ENCODE measurements around the gene OR1A1. TPM values are rescaled to one million over a fixed set of nuclear protein-coding genes. Genes with fewer than 3 reads are reported as not detected.
"Not testable (repeated sequence)": the region's sequence is repeated elsewhere in the genome, so short reads cannot be mapped to it uniquely, and the experiment has no call there.

Gene OR1A1, protein sequence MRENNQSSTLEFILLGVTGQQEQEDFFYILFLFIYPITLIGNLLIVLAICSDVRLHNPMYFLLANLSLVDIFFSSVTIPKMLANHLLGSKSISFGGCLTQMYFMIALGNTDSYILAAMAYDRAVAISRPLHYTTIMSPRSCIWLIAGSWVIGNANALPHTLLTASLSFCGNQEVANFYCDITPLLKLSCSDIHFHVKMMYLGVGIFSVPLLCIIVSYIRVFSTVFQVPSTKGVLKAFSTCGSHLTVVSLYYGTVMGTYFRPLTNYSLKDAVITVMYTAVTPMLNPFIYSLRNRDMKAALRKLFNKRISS
- total RNA-seq = not detected

DNA sequence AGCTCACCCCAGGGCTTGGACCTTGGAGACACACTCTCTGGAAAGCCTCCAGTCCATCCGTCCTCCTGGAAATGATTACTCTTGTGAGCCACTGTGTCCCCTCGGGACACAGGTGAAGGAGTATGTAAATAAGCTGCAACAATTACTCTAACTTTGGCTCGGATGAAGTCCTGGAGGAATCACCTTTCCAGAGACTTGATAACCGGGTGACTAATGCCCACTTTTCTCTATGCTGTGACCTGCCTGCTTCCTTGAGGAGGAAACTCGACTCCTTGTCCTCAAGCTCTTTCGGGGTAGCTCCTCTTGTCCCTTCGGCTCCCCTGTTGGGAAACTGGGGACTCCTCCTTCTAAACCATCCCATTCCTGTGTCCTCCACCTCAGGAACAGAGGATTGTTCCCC is at the start of gene OR1A1:
OR1A1 (plus strand) TSS at position 301 of the 400 bp plus-strand sequence. CDS start 7,954 bp downstream, outside the sequence.
- H3K4me3 Mint-ChIP-seq = no peak within 1 kb of the TSS
- H3K27me3 Mint-ChIP-seq = peaks cover 6% of the 10 kb centered on the region
- ATAC-seq (replicated peaks) = no peak
- no peak within 1 kb of the TSS for H3K27ac Mint-ChIP-seq
- H3K36me3 Mint-ChIP-seq (ENCODE audit: low read depth) = no peaks in the 10 kb centered on the region
- H3K9me3 Mint-ChIP-seq = peaks cover 3% of the 10 kb centered on the region
- H3K4me1 Mint-ChIP-seq = no peaks in the 10 kb centered on the region

DNA sequence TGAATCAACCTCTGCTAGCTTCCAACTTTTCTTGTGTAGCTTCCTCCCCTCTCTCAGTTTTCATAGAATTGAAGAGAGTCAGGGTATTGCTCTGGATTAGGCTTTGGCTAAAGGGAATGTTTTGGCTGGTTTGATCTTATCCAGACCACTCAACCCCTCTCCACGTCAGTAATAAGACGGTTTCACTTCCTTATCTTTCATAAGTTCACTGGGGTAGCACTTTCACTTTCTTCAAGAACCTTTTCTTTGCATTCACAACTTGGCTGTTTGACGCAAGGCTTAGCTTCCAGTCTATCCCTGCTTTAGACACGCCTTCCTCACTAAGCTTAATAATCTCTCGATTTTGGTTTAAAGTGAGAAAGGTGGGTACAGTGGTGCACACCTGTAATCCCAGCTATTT is 39.9 kb upstream of the OR1A1 start:
- no peak overlapping the region for H3K27ac Mint-ChIP-seq
- H3K4me1 Mint-ChIP-seq = no peaks in the 10 kb centered on the region

GRCh38 chr17:3189961-3190360 is 17.5 kb upstream of the OR1A1 start:
- no peaks in the 10 kb centered on the region for H3K36me3 Mint-ChIP-seq (ENCODE audit: low read depth)
- H3K27ac Mint-ChIP-seq = no peak overlapping the region
- no peaks in the 10 kb centered on the region for H3K4me1 Mint-ChIP-seq
- H3K27me3 Mint-ChIP-seq = peaks cover 24% of the 10 kb centered on the region
- H3K9me3 Mint-ChIP-seq = no peaks in the 10 kb centered on the region
- H3K4me3 Mint-ChIP-seq = no peak overlapping the region
- no peak for ATAC-seq (replicated peaks)

More for the DNA sequence above, 39.9 kb upstream of the OR1A1 start:
- ATAC-seq (replicated peaks) = no peak
- H3K27me3 Mint-ChIP-seq = peaks cover 21% of the 10 kb centered on the region
- H3K4me3 Mint-ChIP-seq = no peak overlapping the region
- peaks cover 4% of the 10 kb centered on the region for H3K9me3 Mint-ChIP-seq
- H3K36me3 Mint-ChIP-seq (ENCODE audit: low read depth) = no peaks in the 10 kb centered on the region

DNA sequence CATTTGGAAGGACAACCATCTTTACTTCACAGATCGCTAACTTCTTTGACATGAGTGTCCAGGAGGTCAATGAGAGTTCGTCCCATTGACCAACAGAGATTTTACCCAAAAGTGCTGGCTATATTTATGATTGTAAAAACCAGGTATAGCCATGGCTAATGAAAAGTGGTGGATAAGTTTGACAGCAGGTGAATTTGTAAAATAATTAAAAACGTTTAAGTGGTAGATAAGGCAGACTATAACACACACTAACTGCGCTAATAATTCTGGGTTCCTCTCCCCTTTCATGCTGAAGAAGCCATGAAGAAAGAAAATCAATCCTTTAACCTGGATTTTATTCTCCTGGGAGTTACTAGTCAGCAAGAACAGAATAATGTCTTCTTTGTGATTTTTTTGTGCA is 10.2 kb upstream of the OR1A1 start, which contains the start of gene OR1A2:
OR1A2 (plus strand) TSS at position 301 of the 400 bp plus-strand sequence; CDS start at position 301, 0 bp downstream.
- ATAC-seq (replicated peaks) = no peak
- Mint-ChIP-seq H3K27ac (no peak within 1 kb of the TSS), H3K4me3 (no peak within 1 kb of the TSS), H3K4me1 (no peaks in the 10 kb centered on the region), H3K36me3 (ENCODE audit: low read depth) (no peaks in the 10 kb centered on the region), H3K9me3 (peaks cover 4% of the 10 kb centered on the region), H3K27me3 (peaks cover 52% of the 10 kb centered on the region)

DNA sequence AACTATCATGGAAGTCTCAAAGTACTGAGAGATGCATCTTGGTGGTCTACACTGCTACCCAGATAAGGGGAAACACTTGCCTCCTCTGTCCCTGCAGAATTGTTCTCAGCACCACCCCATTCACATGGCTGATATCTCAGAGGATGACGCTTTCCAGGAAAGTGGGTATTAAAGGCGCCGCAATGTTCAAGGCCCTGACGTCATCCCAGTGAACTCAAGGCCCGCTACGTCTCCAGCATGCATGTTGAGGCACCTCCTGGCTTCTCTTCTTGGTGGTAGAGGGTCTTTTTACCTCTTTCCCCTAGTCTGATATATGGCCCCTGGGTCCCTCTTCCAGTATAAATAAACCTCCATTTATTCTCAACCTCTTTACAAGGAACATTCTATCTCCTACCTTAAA is 1.0 kb downstream of the OR1A1 start:
- ATAC-seq (replicated peaks) = no peak
- peaks cover 7% of the 10 kb centered on the region for H3K27me3 Mint-ChIP-seq
- H3K4me1 Mint-ChIP-seq = no peaks in the 10 kb centered on the region
- H3K36me3 Mint-ChIP-seq (ENCODE audit: low read depth) = no peaks in the 10 kb centered on the region
- peaks cover 3% of the 10 kb centered on the region for H3K9me3 Mint-ChIP-seq
- H3K27ac Mint-ChIP-seq = no peak overlapping the region
- no peak overlapping the region for H3K4me3 Mint-ChIP-seq

DNA sequence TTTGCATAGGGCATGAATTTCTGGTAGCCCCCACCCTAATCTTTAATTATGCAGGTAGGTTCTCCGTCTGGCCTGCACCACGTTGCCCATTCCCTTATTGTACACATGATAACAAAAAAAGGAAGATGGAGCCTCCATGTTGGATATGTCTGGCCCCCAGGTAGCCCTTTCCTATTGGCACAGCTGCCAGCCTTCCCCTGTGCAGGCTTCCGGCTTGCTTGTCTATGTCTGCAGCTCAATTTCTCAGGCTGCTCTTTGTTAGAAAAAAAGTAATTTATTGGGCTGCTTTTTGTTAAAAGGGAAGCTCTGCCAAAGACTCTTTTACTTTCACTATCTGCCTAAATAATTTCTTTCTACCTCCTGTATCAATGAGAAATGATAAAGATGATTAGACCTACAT is 5.5 kb downstream of the OR1A1 start:
- H3K36me3 Mint-ChIP-seq (ENCODE audit: low read depth) = no peaks in the 10 kb centered on the region
- no peak overlapping the region for H3K27ac Mint-ChIP-seq
- peaks cover 16% of the 10 kb centered on the region for H3K27me3 Mint-ChIP-seq
- H3K4me3 Mint-ChIP-seq = no peak overlapping the region
- H3K9me3 Mint-ChIP-seq = no peaks in the 10 kb centered on the region
- H3K4me1 Mint-ChIP-seq = no peaks in the 10 kb centered on the region
- no peak for ATAC-seq (replicated peaks)

DNA sequence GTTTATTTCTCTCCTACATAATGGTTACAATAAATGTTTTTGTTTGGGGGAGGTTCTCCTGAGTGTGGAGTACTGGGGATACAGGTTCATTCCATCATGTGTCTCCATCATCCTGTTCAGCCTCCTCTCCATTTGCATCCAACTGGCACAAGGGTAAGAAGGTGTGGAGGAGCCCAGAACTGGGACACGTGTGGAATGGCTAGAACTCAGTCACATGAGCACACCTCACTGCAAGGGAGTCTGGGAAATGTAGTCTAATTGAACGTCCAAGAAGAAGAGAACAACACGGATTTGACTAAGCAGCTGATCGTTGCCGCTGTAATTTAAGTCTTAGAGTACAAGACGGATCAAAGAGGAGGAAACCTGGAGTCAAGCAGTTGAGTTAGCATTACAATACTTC is 6.1 kb downstream of the OR1A1 start:
- H3K9me3 Mint-ChIP-seq = no peaks in the 10 kb centered on the region
- no peaks in the 10 kb centered on the region for H3K4me1 Mint-ChIP-seq
- peaks cover 16% of the 10 kb centered on the region for H3K27me3 Mint-ChIP-seq
- ATAC-seq (replicated peaks) = no peak
- H3K4me3 Mint-ChIP-seq = no peak overlapping the region
- no peak overlapping the region for H3K27ac Mint-ChIP-seq
- no peaks in the 10 kb centered on the region for H3K36me3 Mint-ChIP-seq (ENCODE audit: low read depth)

DNA sequence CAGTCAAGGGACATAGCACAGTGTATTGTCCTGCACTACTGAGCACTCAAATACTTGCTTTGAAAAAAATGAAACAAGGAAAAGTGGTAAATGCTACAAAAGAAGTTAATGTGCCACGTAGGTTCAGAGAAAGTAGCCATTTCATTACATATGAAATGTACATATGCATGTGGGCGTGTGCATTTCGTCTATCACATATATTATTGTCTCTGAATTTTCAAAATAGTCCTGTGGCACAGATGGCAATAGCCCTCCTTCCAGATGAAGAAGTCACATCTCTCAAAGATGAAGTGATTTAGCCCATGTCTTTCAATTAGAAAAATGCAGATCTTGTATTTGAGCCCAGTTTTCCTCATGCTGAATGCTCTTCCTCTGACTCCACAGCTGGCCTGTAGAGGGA is 12.5 kb downstream of the OR1A1 start:
- H3K36me3 Mint-ChIP-seq (ENCODE audit: low read depth); H3K27ac Mint-ChIP-seq; ATAC-seq (replicated peaks); H3K4me3 Mint-ChIP-seq; H3K9me3 Mint-ChIP-seq; H3K4me1 Mint-ChIP-seq: not testable (repeated sequence)
- peaks cover 12% of the 10 kb centered on the region for H3K27me3 Mint-ChIP-seq

- H3K27ac Mint-ChIP-seq = peak overlapping the region; percentile 19
- peak overlapping the region; percentile 17 for H3K4me3 Mint-ChIP-seq
- no peaks in the 10 kb centered on the region for H3K9me3 Mint-ChIP-seq
- no peaks in the 10 kb centered on the region for H3K36me3 Mint-ChIP-seq (ENCODE audit: low read depth)
- H3K4me1 Mint-ChIP-seq = peaks cover 6% of the 10 kb centered on the region
- ATAC-seq (replicated peaks) = no peak
- peaks cover 4% of the 10 kb centered on the region for H3K27me3 Mint-ChIP-seq
These were observed 14.4 kb downstream of the OR1A1 start for GRCh38 chr17:3221850-3222249.

- H3K36me3 Mint-ChIP-seq (ENCODE audit: low read depth) = no peaks in the 10 kb centered on the region
- no peaks in the 10 kb centered on the region for H3K9me3 Mint-ChIP-seq
- ATAC-seq (replicated peaks) = no peak
- peak overlapping the region; percentile 17 for H3K4me3 Mint-ChIP-seq
- H3K27me3 Mint-ChIP-seq = peaks cover 4% of the 10 kb centered on the region
- peak overlapping the region; percentile 19 for H3K27ac Mint-ChIP-seq
- peaks cover 6% of the 10 kb centered on the region for H3K4me1 Mint-ChIP-seq
These were observed 15.0 kb downstream of the OR1A1 start for GRCh38 chr17:3222505-3222904.

- not testable (repeated sequence) for ATAC-seq (replicated peaks); H3K4me1 Mint-ChIP-seq; H3K27me3 Mint-ChIP-seq; H3K36me3 Mint-ChIP-seq (ENCODE audit: low read depth); H3K9me3 Mint-ChIP-seq; H3K27ac Mint-ChIP-seq; H3K4me3 Mint-ChIP-seq
These were observed 17.4 kb downstream of the OR1A1 start for GRCh38 chr17:3224721-3225352.

GRCh38 chr17:3232300-3232699 is 24.8 kb downstream of the OR1A1 start:
- H3K4me3 Mint-ChIP-seq; H3K27me3 Mint-ChIP-seq; H3K4me1 Mint-ChIP-seq; ATAC-seq (replicated peaks); H3K27ac Mint-ChIP-seq; H3K36me3 Mint-ChIP-seq (ENCODE audit: low read depth); H3K9me3 Mint-ChIP-seq: not testable (repeated sequence)

- ATAC-seq (replicated peaks); H3K27me3 Mint-ChIP-seq; H3K36me3 Mint-ChIP-seq (ENCODE audit: low read depth); H3K4me3 Mint-ChIP-seq; H3K4me1 Mint-ChIP-seq; H3K27ac Mint-ChIP-seq; H3K9me3 Mint-ChIP-seq: not testable (repeated sequence)
These were observed 31.2 kb downstream of the OR1A1 start for GRCh38 chr17:3238685-3239084.

DNA sequence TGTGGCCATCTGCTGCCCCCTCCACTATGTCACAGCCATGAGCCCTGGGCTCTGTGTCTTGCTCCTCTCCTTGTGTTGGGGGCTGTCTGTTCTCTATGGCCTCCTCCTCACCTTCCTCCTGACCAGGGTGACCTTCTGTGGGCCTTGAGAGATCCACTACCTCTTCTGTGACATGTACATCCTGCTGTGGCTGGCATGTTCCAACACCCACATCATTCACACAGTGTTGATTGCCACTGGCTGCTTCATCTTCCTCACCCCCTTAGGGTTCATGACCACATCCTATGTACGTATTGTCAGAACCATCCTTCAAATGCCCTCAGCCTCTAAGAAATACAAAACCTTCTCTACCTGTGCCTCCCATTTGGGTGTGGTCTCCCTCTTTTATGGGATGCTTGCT is 33.6 kb downstream of the OR1A1 start:
- not testable (repeated sequence) for H3K9me3 Mint-ChIP-seq; ATAC-seq (replicated peaks); H3K36me3 Mint-ChIP-seq (ENCODE audit: low read depth)

DNA sequence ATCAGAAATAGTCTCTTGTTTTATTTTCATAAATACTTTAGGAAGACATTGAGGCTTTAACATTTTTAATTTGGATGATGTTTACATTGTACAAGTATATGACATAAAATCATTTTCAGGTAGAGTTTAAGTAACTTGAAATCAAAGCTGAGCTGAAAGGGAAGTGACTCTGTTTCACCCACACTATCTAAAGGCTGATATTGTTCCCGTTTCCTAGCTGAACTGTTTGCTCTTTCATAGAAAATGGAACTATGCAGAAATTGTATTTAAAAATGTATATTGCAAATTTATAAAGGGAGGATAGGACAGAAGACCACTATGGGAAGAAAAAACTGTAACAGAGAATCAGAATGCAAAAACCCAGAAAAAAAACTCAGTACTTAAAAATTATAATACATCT is 37.4 kb downstream of the OR1A1 start:
- H3K4me3 Mint-ChIP-seq; H3K9me3 Mint-ChIP-seq; H3K36me3 Mint-ChIP-seq (ENCODE audit: low read depth); H3K27me3 Mint-ChIP-seq; H3K27ac Mint-ChIP-seq; ATAC-seq (replicated peaks); H3K4me1 Mint-ChIP-seq: not testable (repeated sequence)

More for the DNA sequence above, 33.6 kb downstream of the OR1A1 start:
- H3K4me3 Mint-ChIP-seq, H3K4me1 Mint-ChIP-seq, H3K27me3 Mint-ChIP-seq, H3K27ac Mint-ChIP-seq: not testable (repeated sequence)
